K562 (cell line): ENCODE results near the gene HTRA3.

Source experiments
- BRD9 ChIP-seq: fragments of 450-650 bp; IDR thresholded peaks from 2 replicates; pipeline ENCODE4 v1.6.1; 2018; ENCODE audit warnings: low read depth; ENCODE audit not compliant: partially characterized antibody
- CBX5 ChIP-seq: IDR thresholded peaks from 2 replicates; pipeline ENCODE4 v1.6.1; 2014; ENCODE audit warnings: low read depth, borderline replicate concordance
- CTCF ChIP-seq, 3 experiments: IDR thresholded peaks in 2 of 3; conservative IDR thresholded peaks in 1 of 3; 2 replicates each; pipeline ENCODE4 v1.5.1; 2011 to 2012; ENCODE audit warnings: low read length in 3 of 3, mild to moderate bottlenecking in 3 of 3, control low read depth in 2 of 3, improper control_type of control experiment in 1 of 3, inconsistent platforms in 1 of 3, low read depth in 1 of 3, mixed read lengths in 1 of 3, moderate library complexity in 1 of 3; ENCODE audit not compliant: insufficient read depth in 2 of 3
- EZH2 ChIP-seq: IDR thresholded peaks from 2 replicates; pipeline ENCODE4 v1.6.1; 2012; ENCODE audit warnings: low read depth, mild to moderate bottlenecking, inconsistent platforms, low read length, borderline replicate concordance
- HDAC2 ChIP-seq: fragments of 450-650 bp; IDR thresholded peaks from 2 replicates; pipeline ENCODE4 v1.6.1; 2016; ENCODE audit warnings: mild to moderate bottlenecking
- HDAC3 ChIP-seq: fragments of 450-650 bp; IDR thresholded peaks from 2 replicates; pipeline ENCODE4 v1.6.1; 2018; ENCODE audit warnings: borderline replicate concordance, mild to moderate bottlenecking, moderate library complexity; ENCODE audit not compliant: partially characterized antibody
- NFIC ChIP-seq: fragments of 450-650 bp; IDR thresholded peaks from 2 replicates; pipeline ENCODE4 v1.6.1; 2017; ENCODE audit warnings: mild to moderate bottlenecking, inconsistent platforms
- PCBP2 ChIP-seq: fragments of 200-400 bp; formaldehyde crosslinking; IDR thresholded peaks from 2 replicates; pipeline ENCODE4 v1.6.1; 2018; ENCODE audit warnings: low read length, low read depth, mild to moderate bottlenecking, moderate library complexity; ENCODE audit not compliant: poor library complexity, severe bottlenecking
- SRSF1 ChIP-seq: fragments of 200-400 bp; formaldehyde crosslinking; IDR thresholded peaks from 2 replicates; pipeline ENCODE4 v1.6.1; 2017; ENCODE audit warnings: mild to moderate bottlenecking, low read depth, low read length, moderate library complexity
- TFAP4 ChIP-seq: sonication (generic); formaldehyde crosslinking; IDR thresholded peaks from 2 replicates; pipeline ENCODE4 v1.8.0; 2022; ENCODE audit warnings: missing genetic modification reagents, mild to moderate bottlenecking, moderate library complexity, borderline replicate concordance

- TF ChIP-seq CBX5: no peak
- no peak for TF ChIP-seq HDAC3
- TF ChIP-seq BRD9: no peak
- TF ChIP-seq TFAP4 (CRISPR knock-in tag): no peak
- TF ChIP-seq PCBP2: no peak
- no peak for TF ChIP-seq HDAC2
- no peak for TF ChIP-seq SRSF1
- no peak for TF ChIP-seq NFIC
- TF ChIP-seq CTCF (IDR thresholded peaks at IDR 0.05 in 2 of 3, conservative IDR thresholded peaks at IDR 0.05 in 1 of 3; ENCODE audit: insufficient read depth in 2 of 3, low read depth in 1 of 3, low read length in 3 of 3): no peak
- TF ChIP-seq EZH2: no peak
Measured at GRCh38 chr4:8241211-8241779, 28.3 kb upstream of the HTRA3 start.
